HG03159 (cell line): Measurements from ENCODE around the gene FERMT1.
"Not testable (repeated sequence)": the region's sequence is repeated elsewhere in the genome, so short reads cannot be mapped to it uniquely, and the experiment has no call there.

Source experiments
- ATAC-seq: cut with Tn5 transposase; IDR thresholded peaks from one replicate; pipeline ENCODE4 v1.9.1; 2021; ENCODE audit warnings: mild to moderate bottlenecking, moderate library complexity; ENCODE audit not compliant: unreplicated experiment

FERMT1 gene

DNA sequence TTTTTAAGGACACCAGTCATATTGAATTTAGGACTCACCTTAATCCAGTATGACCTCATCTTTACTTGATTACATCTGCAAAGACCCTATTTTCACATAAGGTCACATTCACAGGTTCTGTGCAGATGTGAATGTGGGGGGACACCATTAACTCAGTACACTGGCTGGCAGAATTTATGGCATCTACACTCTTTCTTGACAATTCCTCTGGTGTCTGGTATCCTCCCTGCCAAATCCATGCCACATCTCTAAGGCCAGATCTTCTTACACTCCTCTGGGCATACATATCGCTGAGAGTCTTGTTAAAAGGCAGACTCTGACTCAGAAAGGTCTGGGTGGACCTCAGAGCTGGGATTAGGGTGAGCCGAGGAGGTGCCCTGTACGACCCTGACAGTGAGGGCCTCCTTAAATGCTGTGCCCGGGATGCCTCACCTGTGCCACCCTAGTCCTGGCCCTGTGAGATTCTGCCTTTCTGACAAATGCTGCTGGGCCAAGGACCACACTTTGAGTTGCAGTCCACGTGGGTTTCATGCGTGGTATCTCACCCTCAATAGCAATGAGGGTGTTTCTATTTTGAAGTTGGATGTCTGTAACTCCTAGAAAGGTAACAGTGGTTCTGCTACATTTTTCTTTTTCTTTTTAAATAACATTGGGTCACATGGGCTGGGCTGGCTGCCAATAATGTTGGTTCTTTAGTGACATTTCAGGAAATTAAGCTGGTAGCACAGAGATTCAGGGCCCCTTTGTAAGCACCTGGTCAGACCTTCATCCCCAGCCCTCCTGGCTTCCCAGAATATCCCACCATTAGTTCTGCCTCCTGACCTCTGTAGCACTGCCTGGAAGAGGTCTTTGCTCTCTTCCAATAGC, 51.8 kb downstream of the FERMT1 start:
- ATAC-seq: no peak

DNA sequence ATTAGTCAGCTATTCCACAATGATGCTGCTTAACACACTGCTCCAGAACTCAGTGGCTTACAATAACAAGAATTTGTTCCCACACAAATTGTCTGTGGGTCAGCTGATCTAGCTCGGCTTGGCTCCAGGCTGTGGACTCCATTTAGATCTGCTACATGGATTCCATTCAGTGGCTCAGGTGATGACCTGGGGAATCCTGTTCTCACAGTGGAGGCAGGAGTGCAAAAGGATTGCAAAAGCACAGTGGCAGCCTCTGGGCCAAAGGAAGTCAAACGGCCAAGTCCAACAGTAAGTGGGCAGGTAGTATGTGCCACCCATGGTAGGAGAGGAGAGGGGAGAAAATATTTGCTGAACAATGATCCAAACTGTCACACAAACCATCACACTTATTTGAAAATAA, 53.2 kb downstream of the FERMT1 start:
- no peak for ATAC-seq

DNA sequence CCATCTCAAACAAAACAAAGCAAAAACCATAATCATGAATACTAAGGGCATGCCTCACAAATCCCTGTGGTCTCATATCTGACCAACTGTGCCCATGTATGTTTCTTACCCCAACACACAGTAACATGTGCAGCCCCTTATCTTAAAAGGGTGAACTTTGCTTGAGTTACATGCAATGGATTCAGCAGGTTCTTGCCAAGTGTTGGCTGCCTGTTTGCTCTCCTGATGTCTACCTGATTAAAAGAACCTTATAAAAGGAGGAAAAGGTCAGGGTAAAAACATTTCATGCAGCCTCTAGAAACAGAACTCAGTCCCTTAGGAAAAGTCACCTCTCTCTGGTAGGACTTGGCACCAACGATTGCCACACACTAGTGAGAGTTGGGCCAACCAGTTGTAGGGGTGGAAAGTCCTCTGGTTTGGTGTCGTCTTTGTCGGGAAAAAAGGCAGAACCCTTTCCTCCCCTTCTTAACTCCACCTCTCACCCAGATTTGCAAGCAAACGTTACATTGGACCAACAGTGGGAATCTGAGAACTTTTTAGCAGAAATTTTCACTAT, 55.0 kb downstream of the FERMT1 start:
- no peak for ATAC-seq

DNA sequence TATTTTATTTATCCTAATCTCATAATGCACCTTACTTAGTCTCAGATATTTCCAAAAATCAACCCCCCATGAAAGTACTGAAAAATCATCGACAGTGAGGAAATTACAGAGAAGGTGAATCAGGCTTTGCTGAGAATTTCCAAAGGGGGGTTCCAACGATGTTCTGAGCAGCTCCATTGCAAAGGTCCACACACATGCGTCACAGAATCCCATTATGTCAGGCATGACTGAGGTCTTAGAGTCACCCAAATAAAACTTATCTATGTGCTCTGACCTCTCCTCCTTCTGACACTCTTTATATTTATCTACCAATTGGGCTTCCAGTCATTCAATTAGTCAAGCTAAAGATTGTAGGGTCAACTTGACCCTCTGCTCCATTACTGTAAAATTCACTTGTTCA, 56.2 kb downstream of the FERMT1 start:
- no peak for ATAC-seq

DNA sequence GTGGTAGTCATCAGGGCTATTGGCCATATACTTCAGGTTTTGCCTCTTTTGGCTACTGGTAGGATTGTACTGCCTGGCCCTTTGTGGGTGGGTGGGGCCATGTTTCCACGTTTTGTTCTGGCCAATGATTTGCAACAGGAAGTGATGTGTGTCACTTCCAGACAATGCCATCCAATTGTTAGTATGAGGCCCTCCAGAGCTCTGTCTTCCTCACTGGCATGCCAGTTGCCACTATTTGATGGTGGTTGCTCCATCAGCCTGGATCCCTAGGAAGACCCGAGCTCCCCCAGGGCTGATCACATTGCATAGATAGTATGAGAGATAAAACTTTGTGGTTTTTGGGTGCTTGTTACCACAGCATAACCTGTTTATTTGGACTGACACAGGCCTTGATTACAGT, 61.3 kb downstream of the FERMT1 start:
- ATAC-seq: no peak

DNA sequence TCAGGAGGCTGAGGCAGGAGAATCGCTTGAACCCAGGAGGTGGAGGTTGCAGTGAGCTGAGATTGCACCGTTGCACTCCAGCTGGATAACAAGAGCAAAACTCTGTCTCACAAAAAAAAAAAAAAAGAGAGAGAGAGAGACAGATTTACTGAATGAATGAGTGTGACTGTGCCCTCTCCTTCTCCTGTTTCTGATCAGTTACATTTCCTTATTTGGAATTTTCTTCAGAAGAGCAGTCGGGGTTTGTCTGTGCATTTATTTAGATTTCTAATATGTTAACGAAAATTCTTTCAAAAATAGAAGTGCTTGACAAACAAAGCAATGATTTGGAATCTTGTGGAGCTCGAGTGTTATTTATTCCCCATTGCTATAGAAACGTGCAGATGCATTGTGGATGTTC, 62.6 kb downstream of the FERMT1 start:
- ATAC-seq: no peak

DNA sequence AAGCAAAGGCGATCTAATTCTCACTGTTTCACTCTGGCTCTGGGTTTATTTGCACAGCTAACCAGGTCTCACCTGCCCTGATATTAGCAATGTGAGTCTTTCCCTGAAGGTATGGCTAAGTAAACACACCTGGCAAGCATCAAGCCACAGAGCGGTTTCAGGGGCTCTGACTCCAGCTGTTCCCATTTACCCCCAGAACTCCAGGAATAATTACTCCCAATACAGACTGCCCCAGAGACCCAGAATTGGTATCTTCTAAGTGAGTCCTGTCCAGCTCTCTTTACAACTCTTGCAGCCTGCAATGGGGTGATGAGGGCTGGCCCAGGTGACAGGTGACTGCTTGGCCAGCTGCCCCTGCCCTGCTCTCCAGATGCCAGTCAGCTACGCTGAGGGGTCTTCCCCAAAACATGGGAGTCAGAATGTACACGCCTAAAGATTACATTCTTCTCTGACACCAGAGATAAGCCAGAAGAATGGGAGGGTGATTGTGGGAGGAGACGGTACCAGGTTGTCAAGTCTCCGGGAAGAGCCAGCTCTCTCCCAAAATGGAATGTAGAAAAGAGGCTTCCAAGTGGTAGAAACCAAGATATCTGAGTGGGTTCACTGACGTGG, 64.0 kb downstream of the FERMT1 start:
- no peak for ATAC-seq

DNA sequence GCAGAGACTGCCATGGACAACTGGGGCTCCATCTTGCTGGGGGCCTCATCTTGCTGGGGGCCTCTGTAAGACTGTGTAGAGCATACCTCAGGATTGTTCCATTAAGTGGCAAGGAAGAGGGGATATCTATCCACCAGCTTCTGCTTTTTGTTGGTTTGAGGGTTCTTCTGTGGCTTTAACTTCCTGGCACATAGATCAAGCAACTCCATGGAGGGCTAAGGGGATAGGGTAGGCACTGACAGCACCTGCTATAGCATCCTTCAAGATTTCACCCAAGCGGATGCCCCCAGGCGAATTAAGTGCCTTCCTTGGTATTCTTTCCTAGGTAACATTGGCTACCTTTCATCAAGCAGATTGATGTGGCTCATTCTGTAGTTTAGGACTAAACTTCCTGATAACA, 65.1 kb downstream of the FERMT1 start:
- no peak for ATAC-seq

DNA sequence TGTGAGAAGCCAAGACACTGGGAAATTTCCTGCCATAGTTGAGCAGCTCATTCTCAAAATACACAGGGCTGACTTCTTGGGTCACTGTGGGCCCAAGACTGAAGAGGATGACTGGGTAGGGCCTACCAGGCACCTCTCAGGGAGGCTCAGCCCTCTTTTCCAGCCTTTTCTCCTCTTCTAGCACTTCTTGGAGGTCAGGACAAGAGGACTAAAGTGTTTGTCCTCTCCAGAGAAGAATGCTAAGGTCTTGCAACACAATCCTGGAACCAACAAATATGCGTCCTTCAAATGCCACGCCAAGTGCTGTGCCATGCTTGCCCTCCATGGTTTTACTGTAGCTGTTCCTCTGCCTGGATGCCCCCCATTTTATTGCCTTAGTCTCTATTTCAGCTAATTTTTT, 65.7 kb downstream of the FERMT1 start:
- no peak for ATAC-seq

DNA sequence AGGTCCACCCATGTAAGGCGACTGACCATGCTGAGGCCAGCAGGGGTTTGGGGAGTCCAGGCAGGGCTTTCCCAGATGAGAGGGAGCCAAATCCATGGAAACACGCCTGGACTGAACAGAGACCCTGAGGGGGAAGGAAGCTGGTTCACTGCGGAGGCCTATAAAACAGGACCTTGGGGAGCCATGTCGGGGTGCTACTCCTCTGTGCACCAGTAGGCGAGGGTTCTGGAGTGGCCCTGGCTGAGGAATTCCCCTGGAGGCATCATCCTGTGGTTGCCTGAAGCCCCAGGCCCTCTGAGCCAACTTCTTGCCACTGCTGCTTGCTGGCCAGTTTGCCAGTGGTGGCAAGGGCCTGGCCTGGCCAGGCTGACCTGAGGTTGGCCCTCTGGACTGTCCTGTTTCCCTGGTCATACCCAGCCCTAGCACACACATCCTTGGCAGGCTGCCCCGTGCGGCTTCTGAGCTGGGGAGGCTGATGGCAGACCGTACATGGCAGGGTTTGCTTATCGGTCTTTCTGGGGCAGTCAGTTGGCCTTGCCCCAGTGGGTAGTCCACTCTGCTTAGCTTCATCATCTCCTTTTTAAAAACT, 66.8 kb downstream of the FERMT1 start:
- no peak for ATAC-seq

DNA sequence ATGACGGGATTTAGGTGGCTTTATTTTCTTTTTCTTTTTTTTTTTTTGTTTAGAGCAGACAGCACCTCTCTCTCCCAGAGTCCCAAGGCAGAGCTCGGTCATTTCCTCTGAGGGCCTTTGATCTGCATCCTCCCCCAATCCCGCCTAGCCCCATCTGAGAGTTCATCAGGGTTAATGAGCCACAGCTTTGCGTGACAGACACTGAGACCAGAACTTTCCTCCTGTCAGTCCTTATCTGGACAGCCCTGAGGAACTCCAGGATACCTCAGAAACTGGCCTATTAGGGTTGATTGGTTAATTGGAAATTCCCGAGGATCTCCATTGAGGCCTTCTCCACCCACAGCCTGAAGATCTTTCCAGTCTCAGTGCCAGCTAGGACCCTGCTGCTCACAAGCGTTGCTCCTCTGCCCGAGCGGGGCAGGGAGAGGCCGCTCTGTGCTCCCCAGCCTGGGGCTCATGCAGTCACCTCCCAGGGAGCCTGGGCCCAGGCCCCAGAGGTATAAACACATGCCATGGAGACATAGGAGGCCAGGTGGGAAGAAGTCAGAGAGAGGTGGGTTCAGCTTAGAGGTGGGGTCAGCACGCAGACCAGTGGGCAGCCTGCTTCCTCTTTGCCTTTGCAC, 67.6 kb downstream of the FERMT1 start:
- ATAC-seq: no peak

DNA sequence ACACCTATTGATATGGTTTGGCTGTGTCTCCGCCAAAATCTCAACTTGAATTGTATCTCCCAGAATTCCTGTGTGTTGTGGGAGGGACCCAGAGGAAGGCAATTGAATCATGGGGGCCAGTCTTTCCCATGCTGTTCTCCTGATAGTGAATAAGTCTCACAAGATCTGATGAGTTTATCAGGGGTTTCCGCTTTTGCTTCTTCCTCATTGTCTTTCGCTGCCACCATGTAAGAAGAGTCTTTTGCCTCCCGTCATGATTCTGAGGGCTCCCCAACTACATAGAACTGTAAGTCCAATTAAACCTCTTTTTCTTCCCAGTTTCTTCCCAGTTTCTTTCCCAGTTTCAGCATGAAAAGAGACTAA, 68.2 kb downstream of the FERMT1 start:
- ATAC-seq: not testable (repeated sequence)

DNA sequence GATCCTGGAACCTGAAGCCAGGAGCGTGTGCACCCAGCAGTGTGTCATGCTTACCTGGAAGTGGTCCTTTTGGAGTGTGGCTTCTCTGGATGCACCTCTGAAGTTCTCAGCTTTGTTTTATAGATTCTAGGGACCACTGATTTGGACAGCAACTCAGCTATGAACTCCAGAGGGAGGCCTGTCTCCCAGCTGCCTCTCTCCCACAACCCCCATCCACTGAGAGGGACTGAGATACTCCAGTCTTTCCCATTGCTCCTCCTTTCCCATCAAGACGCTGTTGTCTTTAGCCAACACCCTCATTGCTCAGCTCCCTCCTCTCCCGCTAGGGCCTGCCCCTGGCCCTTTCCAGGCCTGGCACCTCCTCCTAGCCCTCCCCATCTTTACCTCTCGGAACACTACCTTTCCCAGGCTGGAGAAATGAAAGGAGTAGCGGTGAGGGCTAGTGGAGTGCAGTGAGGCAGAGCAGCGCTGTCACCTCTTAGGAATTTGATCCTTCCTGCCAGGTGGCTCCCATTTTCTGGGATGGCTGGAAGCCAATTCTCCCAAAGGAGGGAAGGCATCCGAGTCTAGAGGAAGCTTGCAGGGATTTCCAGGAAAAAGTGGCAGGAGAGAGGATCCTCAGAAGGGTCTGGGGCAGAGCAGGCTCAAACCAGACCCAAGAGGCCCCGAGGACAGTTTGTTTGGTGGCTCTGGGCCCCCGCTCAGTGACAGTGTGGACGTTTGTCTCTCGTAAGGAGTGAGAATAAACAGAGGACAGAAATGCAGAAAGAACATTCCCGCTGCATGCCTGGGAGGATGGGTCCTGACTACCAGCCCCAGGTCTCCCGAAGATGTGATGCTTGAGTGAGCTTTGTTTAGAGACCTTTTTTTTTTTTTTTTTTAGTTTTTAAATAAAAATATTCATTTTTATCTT, 68.8 kb downstream of the FERMT1 start, which contains the start of gene LRRN4:
LRRN4 (minus strand) TSS at position 285 of the 913 bp plus-strand sequence. CDS start 1,261 bp downstream, outside the sequence.
- ATAC-seq: no peak

DNA sequence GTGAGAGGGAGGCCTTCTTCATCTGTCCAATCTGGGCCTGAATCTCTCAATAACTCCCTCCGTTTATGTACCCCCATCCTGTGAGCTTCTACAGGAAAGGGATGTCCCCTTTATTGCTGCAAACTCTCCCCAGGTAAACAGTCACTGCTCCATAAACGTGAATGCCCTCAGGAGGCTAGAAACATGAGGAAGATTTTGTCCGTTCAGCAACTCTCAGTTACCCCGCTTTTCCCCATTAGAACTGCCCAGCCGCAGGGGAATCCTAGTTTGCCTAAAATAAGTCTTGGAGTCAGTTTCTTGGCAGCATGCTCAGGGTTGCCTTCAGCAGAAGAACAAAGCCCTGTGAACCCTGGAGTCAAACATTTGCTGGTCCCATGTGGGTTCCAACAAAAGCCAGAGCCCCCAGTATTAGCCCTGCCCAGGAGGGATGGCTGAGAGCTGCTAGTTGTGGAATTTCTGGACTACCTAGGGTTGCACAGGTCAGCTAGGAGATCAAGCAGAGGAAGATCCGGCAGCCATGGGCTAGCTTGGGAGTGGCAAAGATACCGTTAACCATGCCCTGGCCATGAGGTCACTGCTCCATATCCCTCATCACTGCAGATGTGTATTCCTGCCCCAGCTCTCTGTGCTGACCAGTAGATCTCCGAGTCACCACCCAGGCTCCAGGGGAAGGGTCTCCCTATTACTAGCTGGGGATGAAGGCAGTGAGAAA, 69.6 kb downstream of the FERMT1 start:
- no peak for ATAC-seq

DNA sequence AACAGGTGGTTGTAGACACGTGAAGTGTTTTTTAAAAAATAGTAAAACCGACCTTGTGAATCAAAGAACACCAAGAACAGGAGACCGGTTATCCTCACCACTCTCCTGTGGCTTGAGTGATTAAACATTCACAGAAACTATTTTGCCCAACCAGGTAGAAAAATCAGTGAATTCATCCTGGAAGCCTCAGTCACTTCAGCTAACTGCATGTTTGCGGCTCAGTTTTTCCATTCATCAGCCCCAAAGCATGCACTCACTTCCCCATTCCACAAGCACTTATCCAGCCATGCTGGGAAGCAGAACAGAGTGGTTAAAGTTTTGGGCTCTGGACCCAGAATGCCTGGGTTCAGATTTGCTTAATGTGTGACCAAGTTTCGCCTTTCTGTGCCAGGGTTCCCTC, 71.3 kb downstream of the FERMT1 start:
- ATAC-seq: no peak

DNA sequence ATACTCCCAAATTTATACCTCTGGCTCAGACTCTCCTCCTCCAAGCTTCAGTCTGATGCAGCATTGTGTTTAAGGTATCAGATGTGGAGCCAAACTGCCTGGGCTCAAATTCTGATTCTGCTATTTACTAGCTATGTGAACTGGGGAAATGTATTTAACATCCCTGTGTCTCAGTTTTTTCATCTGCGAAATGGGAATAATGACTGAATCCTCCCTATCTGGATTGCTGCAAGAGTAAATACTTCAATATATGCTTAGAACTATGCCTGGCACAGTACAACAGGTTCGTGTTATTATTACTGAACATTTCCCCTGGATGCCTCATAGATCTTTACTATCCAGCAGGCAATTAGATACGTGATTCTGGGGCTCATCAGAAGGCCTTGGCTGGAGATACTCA, 74.4 kb downstream of the FERMT1 start:
- ATAC-seq: no peak

DNA sequence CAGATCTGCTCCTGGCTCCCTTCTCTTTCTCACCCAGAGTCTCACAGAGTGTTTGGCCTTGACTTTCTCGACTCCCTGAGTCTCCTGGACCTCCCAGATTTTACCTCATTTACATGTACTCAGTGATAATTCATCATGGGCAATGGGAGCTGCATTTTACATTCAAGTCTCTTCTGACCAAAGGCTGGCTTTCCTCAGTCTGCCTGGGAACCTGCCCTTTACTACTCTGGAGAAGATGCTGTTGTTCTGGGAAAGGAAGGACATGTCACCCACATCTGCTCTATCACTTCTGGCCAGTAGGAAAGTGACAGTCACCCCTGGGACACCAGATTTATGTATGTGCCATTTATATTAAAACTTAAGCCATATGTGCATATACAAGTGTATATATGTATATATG, 76.4 kb downstream of the FERMT1 start:
- ATAC-seq: no peak

DNA sequence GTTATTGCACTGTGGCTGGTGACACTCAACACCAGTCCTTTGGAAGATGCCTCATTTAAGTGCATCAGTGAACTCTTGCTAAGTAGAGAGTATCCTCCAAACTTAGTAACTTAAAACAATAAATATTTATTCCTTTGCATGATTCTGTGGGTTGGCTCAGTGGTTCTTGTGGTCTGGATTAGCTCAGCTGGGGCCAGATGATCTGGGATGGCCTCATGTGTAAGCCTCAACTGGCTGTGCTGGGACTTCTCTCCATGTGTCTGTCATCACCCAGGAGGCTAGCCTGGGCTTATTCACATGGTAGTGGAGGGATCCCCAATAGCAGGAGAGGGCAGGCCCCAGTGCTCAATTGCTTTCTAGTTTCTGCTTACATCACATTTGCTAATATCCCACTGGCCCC, 77.3 kb downstream of the FERMT1 start:
- ATAC-seq: no peak

DNA sequence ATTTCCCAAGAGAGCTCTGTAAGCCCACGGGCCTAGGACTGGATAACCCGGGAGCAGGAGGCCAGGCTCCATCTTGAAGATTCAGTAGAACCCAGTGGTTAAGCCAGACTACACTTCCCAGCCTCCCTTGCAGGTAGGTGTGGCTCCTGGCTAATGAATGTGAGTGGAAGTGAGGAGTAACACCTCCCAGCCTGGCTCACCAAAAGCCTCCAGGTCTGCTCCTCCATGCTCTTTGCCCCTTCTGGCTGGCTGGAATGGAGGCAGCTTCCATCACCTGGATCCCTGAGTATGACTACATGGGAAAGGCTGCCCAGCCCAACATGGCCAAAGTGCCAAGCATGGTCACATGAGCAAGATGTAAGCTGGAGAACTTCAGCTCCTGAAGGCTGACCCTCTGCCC, 78.7 kb downstream of the FERMT1 start:
- ATAC-seq: no peak

DNA sequence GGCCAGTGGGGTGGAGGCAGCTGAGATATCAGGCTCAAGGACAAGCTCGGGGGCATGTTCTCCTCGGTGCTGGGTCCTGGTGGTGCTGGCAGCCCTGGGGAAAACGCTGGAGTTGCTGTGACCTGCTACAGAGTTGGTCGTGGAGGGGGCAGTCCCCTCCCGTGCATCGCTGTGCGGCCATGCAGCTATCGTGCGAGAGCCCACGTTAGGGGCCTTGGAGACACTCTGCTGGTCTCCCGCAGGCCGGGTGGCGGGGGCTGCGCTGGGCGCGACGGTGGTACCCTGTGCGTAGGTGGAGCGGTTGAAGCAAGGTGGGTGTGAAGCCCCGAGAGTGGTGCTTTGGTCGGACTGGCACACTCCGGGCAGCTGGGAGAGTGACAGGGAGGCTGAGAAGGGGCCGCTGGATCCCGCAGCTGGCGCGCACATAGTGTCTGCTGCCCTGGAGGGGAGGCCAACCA, 81.0 kb downstream of the FERMT1 start:
- no peak for ATAC-seq
